HepG2 (cell line): ENCODE results near the gene TNNI3K. TPM values are rescaled to one million over a fixed set of nuclear protein-coding genes. Genes with fewer than 3 reads are reported as not detected.

ENCODE experiments used
- ATAC-seq: fragments of 200-7000 bp; cut with Tn5 transposase; 3 replicates; pipeline ENCODE4 v1.9.1; 2020; ENCODE audit warnings: mild to moderate bottlenecking, moderate library complexity
- BruUV-seq: library from RNA; stranded (reverse); fragments of 400-500 nt; replicated peaks from 2 replicates; lab custom pipeline; 2021; lab: Mats Ljungman, UMichigan
- CTCF ChIA-PET: fragments of 300-600 bp; formaldehyde crosslinking; extraction: SDS; loops from one replicate; lab custom pipeline; 2021; ENCODE audit warnings: low total read pairs, inconsistent platforms, low intra/inter-chr PET ratio; lab: Yijun Ruan, JAX
- POLR2A ChIA-PET: fragments of 350-600 bp; sonication (Branson Sonifier 250); formaldehyde crosslinking; loops from one replicate; lab custom pipeline; 2020; ENCODE audit warnings: antibody characterized with exemption, inconsistent platforms; lab: Yijun Ruan, JAX
- DNase-seq: peaks from one replicate; pipeline ENCODE4 v3.0.0-alpha.2; 2015; ENCODE audit warnings: low spot score
- FAIRE-seq: peaks from 3 replicates; lab custom pipeline; 2011; peaks lifted over from hg19 to GRCh38; lab: Jason Lieb, UNC
- H2AFZ ChIP-seq: one replicate; pipeline ENCODE4 v1.6.1; 2011; ENCODE audit warnings: low read length, inconsistent platforms
- H3K27ac ChIP-seq: fragments of 300-600 bp; 3 replicates; pipeline ENCODE4 v1.8.0; 2011; ENCODE audit warnings: mixed run types, mild to moderate bottlenecking, mixed read lengths, low read length, inconsistent platforms; ENCODE audit not compliant: insufficient read depth; ENCODE audit errors: extremely low read length
- H3K27me3 ChIP-seq, 2 experiments: fragments of 200-600 bp in 1 of 2; 2 replicates in 1 of 2; 3 replicates in 1 of 2; pipeline versions ENCODE4 v1.6.0 to v1.8.0; 2011; ENCODE audit warnings: low read length in 2 of 2, mild to moderate bottlenecking in 2 of 2, moderate library complexity in 2 of 2, inconsistent platforms in 1 of 2; ENCODE audit not compliant: insufficient read depth in 2 of 2, control insufficient read depth in 1 of 2
- H3K36me3 ChIP-seq, 2 experiments: fragments of 200-600 bp in 1 of 2; replicated peaks in 1 of 2; 2 replicates in 1 of 2; 3 replicates in 1 of 2; pipeline versions ENCODE4 v1.5.1 to v1.8.0; 2011; ENCODE audit warnings: low read length in 2 of 2, inconsistent platforms in 1 of 2; ENCODE audit not compliant: insufficient read depth in 2 of 2, control insufficient read depth in 1 of 2
- H3K4me1 ChIP-seq: 2 replicates; pipeline ENCODE4 v1.5.1; 2012; ENCODE audit warnings: low read length, inconsistent platforms; ENCODE audit not compliant: insufficient read depth
- H3K4me2 ChIP-seq: 2 replicates; pipeline ENCODE4 v1.6.0; 2011; ENCODE audit warnings: low read depth, low read length, inconsistent platforms
- H3K4me3 ChIP-seq, 3 experiments: fragments of 200-600 bp in 1 of 3; sonication (generic), shearing (Covaris generic) in 1 of 3; replicated peaks in 1 of 3; 2 replicates each; pipeline ENCODE4 v1.5.1; 2011 to 2016; ENCODE audit warnings: low read length in 3 of 3, inconsistent platforms in 2 of 3, low read depth in 2 of 3, mild to moderate bottlenecking in 2 of 3, control low read depth in 1 of 3, mixed read lengths in 1 of 3; ENCODE audit not compliant: insufficient read depth in 1 of 3
- H3K79me2 ChIP-seq: one replicate; pipeline ENCODE4 v1.6.1; 2011; ENCODE audit warnings: low read length, inconsistent platforms; ENCODE audit not compliant: insufficient read depth
- H3K9ac ChIP-seq: 2 replicates; pipeline ENCODE4 v1.6.0; 2011; ENCODE audit warnings: mild to moderate bottlenecking, low read depth, low read length, inconsistent platforms; ENCODE audit not compliant: insufficient read depth
- H3K9me3 ChIP-seq: 2 replicates; pipeline ENCODE4 v1.5.1; 2012; ENCODE audit warnings: mild to moderate bottlenecking, low read length
- H4K20me1 ChIP-seq: 2 replicates; pipeline ENCODE4 v1.6.0; 2011; ENCODE audit warnings: inconsistent platforms, mild to moderate bottlenecking, low read length, moderate library complexity; ENCODE audit not compliant: insufficient read depth
- HNRNPUL1 ChIP-seq: fragments of 200-400 bp; formaldehyde crosslinking; IDR thresholded peaks from 2 replicates; pipeline ENCODE4 v1.6.1; 2017; ENCODE audit warnings: low read depth, mild to moderate bottlenecking, low read length, moderate library complexity
- MIER2 ChIP-seq: IDR thresholded peaks from 2 replicates; pipeline ENCODE4 v1.6.1; 2016; ENCODE audit warnings: missing biosample characterization, missing genetic modification reagents
- NPAS2 ChIP-seq: sonication (generic); formaldehyde crosslinking; IDR thresholded peaks from 2 replicates; pipeline ENCODE4 v1.8.0; 2022; ENCODE audit warnings: mild to moderate bottlenecking, missing genetic modification reagents, borderline replicate concordance
- SMC3 ChIP-seq: IDR thresholded peaks from 2 replicates; pipeline ENCODE4 v1.6.1; 2011; ENCODE audit warnings: low read length, improper control_type of control experiment
- XRCC5 ChIP-seq: fragments of 200-400 bp; formaldehyde crosslinking; optimal IDR thresholded peaks from 2 replicates; pipeline ENCODE3; 2017; ENCODE audit warnings: mild to moderate bottlenecking, low read length
- ZNF530 ChIP-seq: sonication (generic); formaldehyde crosslinking; IDR thresholded peaks from 2 replicates; pipeline ENCODE4 v1.5.0; 2020; ENCODE audit warnings: low read depth, mild to moderate bottlenecking, missing genetic modification reagents
- WGBS: methylation state at CpG from one replicate; pipeline ENCODE4 v1.1.6; 2017; ENCODE audit warnings: low lambda C conversion rate; 5-methylcytosine and 5-hydroxymethylcytosine counted together
- in situ Hi-C: cut with HindIII; loops from 2 replicates; pipeline ENCODE4 v1.10.0; 2017; ENCODE audit warnings: low pct_unique_long_range_greater_than_20kb; ENCODE audit not compliant: extremely low pct_ligation_motif_present
- intact Hi-C: fragments of 100-400 bp; cut with micrococcal nuclease; formaldehyde crosslinking; loops from one replicate; pipeline ENCODE4 v1.10.0; 2022; ENCODE audit not compliant: unreplicated experiment
- polyA plus RNA-seq, 8 experiments: library from polyadenylated mRNA; depleted of rRNA in 3 of 8; stranded (reverse) in 7 of 8; unstranded in 1 of 8; fragments of >200 nt; fragmentation: Illumina TruSeq in 4 of 8; extraction: Trizol in 4 of 8; gene quantifications; 2 replicates each; pipeline versions ENCODE4 v1.2.1 to v1.2.3, GENCODE V29; 2011 to 2016; ENCODE audit warnings: low read depth in 4 of 8, missing spikeins in 1 of 8, mixed read lengths in 1 of 8; ENCODE audit not compliant: insufficient read depth in 1 of 8
- total RNA-seq, 5 experiments: library from RNA; depleted of rRNA; stranded (reverse); fragments of >200 nt; fragmentation: Illumina TruSeq; extraction: Trizol; gene quantifications; 2 replicates each; pipeline ENCODE4 v1.2.3, GENCODE V29; 2016; ENCODE audit warnings: low read depth in 1 of 5
- TF ChIP-seq, protein P1 (sequence below): sonication (generic); formaldehyde crosslinking; IDR thresholded peaks from 2 replicates; pipeline ENCODE4 v1.4.0; 2020; ENCODE audit warnings: missing genetic modification reagents, borderline replicate concordance
- TF ChIP-seq, protein P2 (sequence below), 2 experiments: IDR thresholded peaks; 2 replicates each; pipeline ENCODE4 v1.6.1; 2011 to 2012; ENCODE audit warnings: low read length in 2 of 2, borderline replicate concordance in 1 of 2, low read depth in 1 of 2, mild to moderate bottlenecking in 1 of 2, moderate library complexity in 1 of 2
- TF ChIP-seq, protein P3 (sequence below): sonication (generic); formaldehyde crosslinking; IDR thresholded peaks from 2 replicates; pipeline ENCODE4 v1.8.1; 2022; ENCODE audit warnings: mild to moderate bottlenecking, missing genetic modification reagents

Gene TNNI3K
- total and polyA plus RNA-seq, 2 of the 13 experiments (the other 11 are each of a cell fraction or from before 2014, with no cell fraction given), result 1.1 TPM; not detected in 1

DNA sequence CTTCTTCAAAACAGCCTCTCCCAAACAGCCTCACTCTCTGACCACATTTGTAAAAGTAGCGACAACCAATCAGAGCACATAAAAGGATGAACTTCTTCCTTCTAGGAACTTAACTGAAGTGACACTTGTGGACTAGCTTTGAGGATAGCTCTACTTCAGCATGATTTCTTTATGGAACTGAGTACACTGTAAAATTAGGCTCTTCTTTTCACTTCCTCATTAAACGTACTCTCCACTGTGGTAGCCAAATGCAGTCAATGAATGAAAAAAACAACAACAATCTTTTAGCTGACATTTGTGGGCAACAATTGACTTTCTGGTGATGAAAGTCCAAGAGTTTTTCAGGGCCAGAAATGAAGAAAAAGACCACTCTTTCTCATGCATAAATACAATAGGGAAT, 267.7 kb downstream of the TNNI3K start (continued):
- TF ChIP-seq, protein P1, sequence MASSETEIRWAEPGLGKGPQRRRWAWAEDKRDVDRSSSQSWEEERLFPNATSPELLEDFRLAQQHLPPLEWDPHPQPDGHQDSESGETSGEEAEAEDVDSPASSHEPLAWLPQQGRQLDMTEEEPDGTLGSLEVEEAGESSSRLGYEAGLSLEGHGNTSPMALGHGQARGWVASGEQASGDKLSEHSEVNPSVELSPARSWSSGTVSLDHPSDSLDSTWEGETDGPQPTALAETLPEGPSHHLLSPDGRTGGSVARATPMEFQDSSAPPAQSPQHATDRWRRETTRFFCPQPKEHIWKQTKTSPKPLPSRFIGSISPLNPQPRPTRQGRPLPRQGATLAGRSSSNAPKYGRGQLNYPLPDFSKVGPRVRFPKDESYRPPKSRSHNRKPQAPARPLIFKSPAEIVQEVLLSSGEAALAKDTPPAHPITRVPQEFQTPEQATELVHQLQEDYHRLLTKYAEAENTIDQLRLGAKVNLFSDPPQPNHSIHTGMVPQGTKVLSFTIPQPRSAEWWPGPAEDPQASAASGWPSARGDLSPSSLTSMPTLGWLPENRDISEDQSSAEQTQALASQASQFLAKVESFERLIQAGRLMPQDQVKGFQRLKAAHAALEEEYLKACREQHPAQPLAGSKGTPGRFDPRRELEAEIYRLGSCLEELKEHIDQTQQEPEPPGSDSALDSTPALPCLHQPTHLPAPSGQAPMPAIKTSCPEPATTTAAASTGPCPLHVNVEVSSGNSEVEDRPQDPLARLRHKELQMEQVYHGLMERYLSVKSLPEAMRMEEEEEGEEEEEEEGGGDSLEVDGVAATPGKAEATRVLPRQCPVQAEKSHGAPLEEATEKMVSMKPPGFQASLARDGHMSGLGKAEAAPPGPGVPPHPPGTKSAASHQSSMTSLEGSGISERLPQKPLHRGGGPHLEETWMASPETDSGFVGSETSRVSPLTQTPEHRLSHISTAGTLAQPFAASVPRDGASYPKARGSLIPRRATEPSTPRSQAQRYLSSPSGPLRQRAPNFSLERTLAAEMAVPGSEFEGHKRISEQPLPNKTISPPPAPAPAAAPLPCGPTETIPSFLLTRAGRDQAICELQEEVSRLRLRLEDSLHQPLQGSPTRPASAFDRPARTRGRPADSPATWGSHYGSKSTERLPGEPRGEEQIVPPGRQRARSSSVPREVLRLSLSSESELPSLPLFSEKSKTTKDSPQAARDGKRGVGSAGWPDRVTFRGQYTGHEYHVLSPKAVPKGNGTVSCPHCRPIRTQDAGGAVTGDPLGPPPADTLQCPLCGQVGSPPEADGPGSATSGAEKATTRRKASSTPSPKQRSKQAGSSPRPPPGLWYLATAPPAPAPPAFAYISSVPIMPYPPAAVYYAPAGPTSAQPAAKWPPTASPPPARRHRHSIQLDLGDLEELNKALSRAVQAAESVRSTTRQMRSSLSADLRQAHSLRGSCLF (CRISPR knock-in tag), result no peak
- TF ChIP-seq, all 625 proteins: peak for 0

DNA sequence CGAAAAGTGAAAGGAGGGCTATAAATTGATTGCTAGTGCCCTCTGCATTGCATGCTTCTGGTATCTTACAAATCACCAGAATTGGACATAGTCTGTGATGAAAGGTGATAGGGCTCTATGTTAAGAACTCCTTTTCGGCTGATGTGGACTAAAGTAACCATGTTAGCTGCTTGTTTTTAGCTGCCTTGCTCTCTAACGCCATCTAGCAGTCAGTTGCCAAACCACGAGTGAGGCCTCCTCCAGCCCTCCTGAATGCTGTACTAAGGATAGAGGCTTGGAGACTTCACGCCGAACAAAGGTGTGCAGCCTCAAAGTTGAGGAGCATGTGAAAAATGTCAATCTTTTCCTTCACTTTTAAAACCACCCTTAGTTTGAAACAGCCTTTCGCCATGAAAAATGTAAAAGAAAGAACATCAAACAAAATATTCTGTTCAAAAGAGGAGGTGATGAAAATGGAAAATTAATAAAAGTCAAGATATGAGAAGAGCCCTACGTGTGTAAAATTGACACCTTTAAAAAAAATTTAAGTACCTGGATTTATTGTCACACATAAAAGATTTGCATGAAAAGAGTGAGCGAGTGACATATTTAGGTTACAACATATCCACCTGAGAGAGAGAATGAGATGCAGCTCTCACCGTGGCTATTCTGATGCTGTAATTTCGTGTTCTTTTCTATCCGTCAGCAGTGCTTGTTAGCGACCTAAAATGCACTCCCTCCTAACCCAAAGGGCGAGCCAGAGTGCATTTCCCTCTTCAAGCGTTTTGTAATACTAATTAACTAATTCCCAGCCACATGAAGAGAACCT, 269.1 kb downstream of the TNNI3K start:
- 16% methylated on average over 15 of the region's 15 CpGs for WGBS
- ChIA-PET POLR2A (no interaction called here), CTCF (no interaction called here)
- intact Hi-C loops (loop anchor here (10.0 kb wide), 1 partner anchor 180 kb away; no protein-coding TSS in a partner anchor), in situ Hi-C loops (no loop called here)
- Histone ChIP-seq H3K9me3 (no peaks in the 10 kb centered on the region), H3K36me3 (no peaks in the 10 kb centered on the region), H3K4me1 (no peaks in the 10 kb centered on the region), H3K79me2 (no peaks in the 10 kb centered on the region), H3K4me3 (no peak overlapping the region), H4K20me1 (no peaks in the 10 kb centered on the region), H3K27ac (no peak overlapping the region), H3K9ac (no peak overlapping the region), H2AFZ (no peak overlapping the region), H3K4me2 (no peak overlapping the region), H3K27me3 (no peaks in the 10 kb centered on the region)
- ATAC-seq (peak; percentile 99), DNase-seq (peak; percentile 38), FAIRE-seq (peak; percentile 69)
- no TSS peak for BruUV-seq
- TF ChIP-seq MIER2 (CRISPR knock-in tag) (peak; percentile 91), HNRNPUL1 (no peak), NPAS2 (CRISPR knock-in tag) (no peak), SMC3 (peak; percentile 54; the same call in 1 of the 2 replicates), XRCC5 (peak; percentile 57), ZNF530 (CRISPR knock-in tag) (no peak)
- TF ChIP-seq, protein P2, sequence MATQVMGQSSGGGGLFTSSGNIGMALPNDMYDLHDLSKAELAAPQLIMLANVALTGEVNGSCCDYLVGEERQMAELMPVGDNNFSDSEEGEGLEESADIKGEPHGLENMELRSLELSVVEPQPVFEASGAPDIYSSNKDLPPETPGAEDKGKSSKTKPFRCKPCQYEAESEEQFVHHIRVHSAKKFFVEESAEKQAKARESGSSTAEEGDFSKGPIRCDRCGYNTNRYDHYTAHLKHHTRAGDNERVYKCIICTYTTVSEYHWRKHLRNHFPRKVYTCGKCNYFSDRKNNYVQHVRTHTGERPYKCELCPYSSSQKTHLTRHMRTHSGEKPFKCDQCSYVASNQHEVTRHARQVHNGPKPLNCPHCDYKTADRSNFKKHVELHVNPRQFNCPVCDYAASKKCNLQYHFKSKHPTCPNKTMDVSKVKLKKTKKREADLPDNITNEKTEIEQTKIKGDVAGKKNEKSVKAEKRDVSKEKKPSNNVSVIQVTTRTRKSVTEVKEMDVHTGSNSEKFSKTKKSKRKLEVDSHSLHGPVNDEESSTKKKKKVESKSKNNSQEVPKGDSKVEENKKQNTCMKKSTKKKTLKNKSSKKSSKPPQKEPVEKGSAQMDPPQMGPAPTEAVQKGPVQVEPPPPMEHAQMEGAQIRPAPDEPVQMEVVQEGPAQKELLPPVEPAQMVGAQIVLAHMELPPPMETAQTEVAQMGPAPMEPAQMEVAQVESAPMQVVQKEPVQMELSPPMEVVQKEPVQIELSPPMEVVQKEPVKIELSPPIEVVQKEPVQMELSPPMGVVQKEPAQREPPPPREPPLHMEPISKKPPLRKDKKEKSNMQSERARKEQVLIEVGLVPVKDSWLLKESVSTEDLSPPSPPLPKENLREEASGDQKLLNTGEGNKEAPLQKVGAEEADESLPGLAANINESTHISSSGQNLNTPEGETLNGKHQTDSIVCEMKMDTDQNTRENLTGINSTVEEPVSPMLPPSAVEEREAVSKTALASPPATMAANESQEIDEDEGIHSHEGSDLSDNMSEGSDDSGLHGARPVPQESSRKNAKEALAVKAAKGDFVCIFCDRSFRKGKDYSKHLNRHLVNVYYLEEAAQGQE (IDR thresholded peaks at IDR 0.05; ENCODE audit: borderline replicate concordance in 1 of 2, low read depth in 1 of 2, low read length in 2 of 2), result peak in 1 of 2 experiments; percentile 71
- TF ChIP-seq, protein P3, sequence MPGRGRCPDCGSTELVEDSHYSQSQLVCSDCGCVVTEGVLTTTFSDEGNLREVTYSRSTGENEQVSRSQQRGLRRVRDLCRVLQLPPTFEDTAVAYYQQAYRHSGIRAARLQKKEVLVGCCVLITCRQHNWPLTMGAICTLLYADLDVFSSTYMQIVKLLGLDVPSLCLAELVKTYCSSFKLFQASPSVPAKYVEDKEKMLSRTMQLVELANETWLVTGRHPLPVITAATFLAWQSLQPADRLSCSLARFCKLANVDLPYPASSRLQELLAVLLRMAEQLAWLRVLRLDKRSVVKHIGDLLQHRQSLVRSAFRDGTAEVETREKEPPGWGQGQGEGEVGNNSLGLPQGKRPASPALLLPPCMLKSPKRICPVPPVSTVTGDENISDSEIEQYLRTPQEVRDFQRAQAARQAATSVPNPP, result no peak
